ENCODE data around the gene CCER1. TPM values are rescaled to one million over a fixed set of nuclear protein-coding genes. Genes with fewer than 3 reads are reported as not detected.
A peak's percentile ranks its signal among the peaks of the same experiment; 100 is the strongest.

The CCER1 gene
- total and polyA plus RNA-seq, 4 experiments from 2014 or later, result not detected

DNA sequence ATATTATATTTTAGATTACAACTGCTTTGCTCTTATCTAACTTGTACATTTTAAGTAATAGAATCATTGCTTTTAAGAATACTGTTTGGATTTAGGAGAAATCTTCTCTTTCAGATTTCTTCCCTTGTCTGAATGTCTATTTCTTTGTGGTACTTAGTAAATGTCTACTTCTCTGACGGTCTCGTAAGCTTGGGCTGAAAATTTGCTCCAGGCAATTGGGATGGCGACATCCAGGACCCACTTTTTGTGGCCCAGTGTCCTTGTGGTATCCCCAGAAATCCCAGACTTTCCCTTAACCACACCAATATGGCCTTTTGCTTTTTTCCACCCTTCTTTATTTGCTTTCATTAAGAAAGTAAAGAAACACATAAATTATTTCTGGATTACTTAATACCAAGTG lies 24.0 kb upstream of the CCER1 start:
- Histone ChIP-seq H3K9me3 (ENCODE audit: control insufficient read depth in 1 of 2, low read length in 2 of 2) (no peaks in the 10 kb centered on the region), H3K27ac (ENCODE audit: low read depth, low read length) (no peak overlapping the region), H3K4me3 (ENCODE audit: low read length in 2 of 2) (no peak overlapping the region), H3K4me1 (ENCODE audit: insufficient read depth, low read length) (no peaks in the 10 kb centered on the region), H3K36me3 (ENCODE audit: insufficient read depth, low read length) (no peaks in the 10 kb centered on the region), H3K27me3 (ENCODE audit: insufficient read depth, low read length) (no peaks in the 10 kb centered on the region)
- Mint-ChIP-seq H3K4me3 (no peak overlapping the region), H3K27ac (no peak overlapping the region), H3K4me1 (no peaks in the 10 kb centered on the region), H3K36me3 (no peaks in the 10 kb centered on the region), H3K9me3 (no peaks in the 10 kb centered on the region), H3K27me3 (peaks cover 0 to 2% of the 10 kb centered on the region in 2 donors)
- ChIA-PET POLR2A (ENCODE audit: partially characterized antibody) (no interaction called here), CTCF (ENCODE audit: partially characterized antibody) (no interaction called here)
- intact Hi-C loops (cut with micrococcal nuclease), result loop anchor here (2.0 to 10.0 kb wide), 3 partner anchors 348 to 1668 kb away; no protein-coding TSS in a partner anchor
- no peak for DNase-seq

GRCh38 chr12:90978117-90978770 lies 23.3 kb upstream of the CCER1 start:
- H3K27me3 Mint-ChIP-seq, result peaks cover 0 to 1% of the 10 kb centered on the region in 2 donors
- POLR2A ChIA-PET (ENCODE audit: partially characterized antibody), result no interaction called here

GRCh38 chr12:90977224-90977623 lies 22.2 kb upstream of the CCER1 start:
- no peaks in the 10 kb centered on the region for H3K9me3 ChIP-seq (ENCODE audit: control insufficient read depth in 1 of 2, low read length in 2 of 2)
- Mint-ChIP-seq H3K36me3 (no peaks in the 10 kb centered on the region), H3K27ac (no peak overlapping the region), H3K9me3 (no peaks in the 10 kb centered on the region), H3K4me3 (no peak overlapping the region), H3K27me3 (peaks cover 0 to 1% of the 10 kb centered on the region in 2 donors), H3K4me1 (no peaks in the 10 kb centered on the region)
- POLR2A ChIA-PET (ENCODE audit: partially characterized antibody), result no interaction called here
- H3K4me1 ChIP-seq (ENCODE audit: insufficient read depth, low read length), result no peaks in the 10 kb centered on the region
- DNase-seq, result no peak
- H3K4me3 ChIP-seq (ENCODE audit: low read length in 2 of 2), result no peak overlapping the region
- no peak overlapping the region for H3K27ac ChIP-seq (ENCODE audit: low read depth, low read length)
- CTCF ChIA-PET (ENCODE audit: partially characterized antibody), result no interaction called here
- no peaks in the 10 kb centered on the region for H3K36me3 ChIP-seq (ENCODE audit: insufficient read depth, low read length)
- intact Hi-C loops (cut with micrococcal nuclease), result loop anchor here (5.0 to 10.0 kb wide), 2 partner anchors 378 to 1670 kb away; no protein-coding TSS in a partner anchor
- no peaks in the 10 kb centered on the region for H3K27me3 ChIP-seq (ENCODE audit: insufficient read depth, low read length)

More at GRCh38 chr12:90978117-90978770, 23.3 kb upstream of the CCER1 start:
- Mint-ChIP-seq H3K4me1 (no peaks in the 10 kb centered on the region), H3K27ac (no peak overlapping the region), H3K36me3 (no peaks in the 10 kb centered on the region), H3K4me3 (no peak overlapping the region), H3K9me3 (no peaks in the 10 kb centered on the region)
- Histone ChIP-seq H3K36me3 (ENCODE audit: insufficient read depth, low read length) (no peaks in the 10 kb centered on the region), H3K4me1 (ENCODE audit: insufficient read depth, low read length) (no peaks in the 10 kb centered on the region), H3K4me3 (ENCODE audit: low read length in 2 of 2) (no peak overlapping the region), H3K9me3 (ENCODE audit: control insufficient read depth in 1 of 2, low read length in 2 of 2) (no peaks in the 10 kb centered on the region), H3K27ac (ENCODE audit: low read depth, low read length) (no peak overlapping the region), H3K27me3 (ENCODE audit: insufficient read depth, low read length) (no peaks in the 10 kb centered on the region)
- intact Hi-C loops (cut with micrococcal nuclease), result loop anchor here (2.0 to 10.0 kb wide), 3 partner anchors 349 to 1669 kb away; no protein-coding TSS in a partner anchor
- peak in 2 of 5 donors; percentile 5 for DNase-seq
- CTCF ChIA-PET (ENCODE audit: partially characterized antibody), result no interaction called here

GRCh38 chr12:90974286-90974685 lies 19.3 kb upstream of the CCER1 start:
- no peaks in the 10 kb centered on the region for H3K4me1 ChIP-seq (ENCODE audit: insufficient read depth, low read length)
- no peaks in the 10 kb centered on the region for H3K36me3 Mint-ChIP-seq
- H3K27me3 ChIP-seq (ENCODE audit: insufficient read depth, low read length), result no peaks in the 10 kb centered on the region
- POLR2A ChIA-PET (ENCODE audit: partially characterized antibody), result no interaction called here
- intact Hi-C loops (cut with micrococcal nuclease), result loop anchor here (10.0 kb wide), 1 partner anchor 381 kb away; no protein-coding TSS in a partner anchor
- H3K27ac ChIP-seq (ENCODE audit: low read depth, low read length), result no peak overlapping the region
- no peaks in the 10 kb centered on the region for H3K4me1 Mint-ChIP-seq
- CTCF ChIA-PET (ENCODE audit: partially characterized antibody), result no interaction called here
- no peak overlapping the region for H3K27ac Mint-ChIP-seq
- DNase-seq, result no peak
- H3K36me3 ChIP-seq (ENCODE audit: insufficient read depth, low read length), result no peaks in the 10 kb centered on the region
- no peak overlapping the region for H3K4me3 ChIP-seq (ENCODE audit: low read length in 2 of 2)
- peaks cover 0 to 1% of the 10 kb centered on the region in 2 donors for H3K27me3 Mint-ChIP-seq
- no peaks in the 10 kb centered on the region for H3K9me3 Mint-ChIP-seq
- no peak overlapping the region for H3K4me3 Mint-ChIP-seq
- H3K9me3 ChIP-seq (ENCODE audit: control insufficient read depth in 1 of 2, low read length in 2 of 2), result no peaks in the 10 kb centered on the region

GRCh38 chr12:90972226-90972625 lies 17.2 kb upstream of the CCER1 start:
- no peak for DNase-seq
- no peaks in the 10 kb centered on the region for H3K9me3 Mint-ChIP-seq
- Histone ChIP-seq H3K4me1 (ENCODE audit: insufficient read depth, low read length) (no peaks in the 10 kb centered on the region), H3K4me3 (ENCODE audit: low read length in 2 of 2) (no peak overlapping the region), H3K36me3 (ENCODE audit: insufficient read depth, low read length) (no peaks in the 10 kb centered on the region), H3K27me3 (ENCODE audit: insufficient read depth, low read length) (no peaks in the 10 kb centered on the region), H3K27ac (ENCODE audit: low read depth, low read length) (no peak overlapping the region), H3K9me3 (ENCODE audit: control insufficient read depth in 1 of 2, low read length in 2 of 2) (no peaks in the 10 kb centered on the region)
- no peak overlapping the region for H3K4me3 Mint-ChIP-seq
- ChIA-PET CTCF (ENCODE audit: partially characterized antibody) (no interaction called here), POLR2A (ENCODE audit: partially characterized antibody) (no interaction called here)
- H3K27ac Mint-ChIP-seq, result no peak overlapping the region
- H3K36me3 Mint-ChIP-seq, result no peaks in the 10 kb centered on the region
- intact Hi-C loops (cut with micrococcal nuclease), result loop anchor here (10.0 kb wide), 1 partner anchor 383 kb away; no protein-coding TSS in a partner anchor
- H3K27me3 Mint-ChIP-seq, result peaks cover 2 to 3% of the 10 kb centered on the region in 2 donors
- H3K4me1 Mint-ChIP-seq, result no peaks in the 10 kb centered on the region

DNA sequence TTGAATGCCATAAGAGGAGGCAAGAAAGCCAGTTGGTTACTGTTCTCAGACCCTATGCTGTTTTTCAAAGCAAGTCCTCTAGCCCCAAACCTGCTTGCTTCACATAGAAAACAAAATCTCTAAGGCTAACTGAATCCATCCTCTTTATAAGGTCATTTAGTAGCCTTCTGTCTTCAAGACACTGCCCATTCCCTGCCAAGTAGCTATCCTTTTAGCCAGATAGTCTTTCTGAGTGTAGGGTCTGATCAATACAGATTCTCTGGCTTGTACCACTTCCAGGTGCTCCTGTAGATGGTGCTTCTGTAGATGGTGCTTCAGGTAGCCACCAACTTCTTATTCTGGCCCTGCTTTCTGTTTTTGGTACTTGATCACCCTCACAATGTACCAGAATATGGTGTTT lies 15.9 kb upstream of the CCER1 start:
- Histone ChIP-seq H3K9me3 (ENCODE audit: control insufficient read depth in 1 of 2, low read length in 2 of 2) (no peaks in the 10 kb centered on the region), H3K36me3 (ENCODE audit: insufficient read depth, low read length) (no peaks in the 10 kb centered on the region), H3K27ac (ENCODE audit: low read depth, low read length) (no peak overlapping the region), H3K4me3 (ENCODE audit: low read length in 2 of 2) (no peak overlapping the region), H3K4me1 (ENCODE audit: insufficient read depth, low read length) (no peaks in the 10 kb centered on the region), H3K27me3 (ENCODE audit: insufficient read depth, low read length) (no peaks in the 10 kb centered on the region)
- no peaks in the 10 kb centered on the region for H3K36me3 Mint-ChIP-seq
- H3K4me1 Mint-ChIP-seq, result no peaks in the 10 kb centered on the region
- DNase-seq, result no peak
- H3K27ac Mint-ChIP-seq, result no peak overlapping the region
- H3K4me3 Mint-ChIP-seq, result no peak overlapping the region
- ChIA-PET POLR2A (ENCODE audit: partially characterized antibody) (no interaction called here), CTCF (ENCODE audit: partially characterized antibody) (no interaction called here)
- no peaks in the 10 kb centered on the region for H3K9me3 Mint-ChIP-seq
- intact Hi-C loops (cut with micrococcal nuclease), result loop anchor here (10.0 kb wide), 1 partner anchor 384 kb away; no protein-coding TSS in a partner anchor
- H3K27me3 Mint-ChIP-seq, result peaks cover 2 to 3% of the 10 kb centered on the region in 2 donors

GRCh38 chr12:90970471-90970870 lies 15.5 kb upstream of the CCER1 start:
- Mint-ChIP-seq H3K4me3 (no peak overlapping the region), H3K36me3 (no peaks in the 10 kb centered on the region), H3K9me3 (no peaks in the 10 kb centered on the region), H3K27ac (no peak overlapping the region), H3K27me3 (peaks cover 2 to 3% of the 10 kb centered on the region in 2 donors), H3K4me1 (no peaks in the 10 kb centered on the region)
- Histone ChIP-seq H3K27me3 (ENCODE audit: insufficient read depth, low read length) (no peaks in the 10 kb centered on the region), H3K27ac (ENCODE audit: low read depth, low read length) (no peak overlapping the region), H3K4me1 (ENCODE audit: insufficient read depth, low read length) (no peaks in the 10 kb centered on the region), H3K4me3 (ENCODE audit: low read length in 2 of 2) (no peak overlapping the region), H3K9me3 (ENCODE audit: control insufficient read depth in 1 of 2, low read length in 2 of 2) (no peaks in the 10 kb centered on the region), H3K36me3 (ENCODE audit: insufficient read depth, low read length) (no peaks in the 10 kb centered on the region)
- intact Hi-C loops (cut with micrococcal nuclease), result loop anchor here (10.0 kb wide), 1 partner anchor 384 kb away; no protein-coding TSS in a partner anchor
- POLR2A ChIA-PET (ENCODE audit: partially characterized antibody), result no interaction called here
- CTCF ChIA-PET (ENCODE audit: partially characterized antibody), result no interaction called here
- DNase-seq, result no peak
